Hematopoietic multipotent progenitor cell treated with erythropoietin and hydrocortisone succinate and interleukin-3 and kit ligand, for 6 days (in vitro differentiated cells): ENCODE results near the gene VPS54.
A peak's percentile ranks its signal among the peaks of the same experiment; 100 is the strongest.

Experiments used
- DNase-seq: peaks from one replicate; pipeline ENCODE4 v3.0.0-alpha.2; 2015

VPS54 gene

DNA sequence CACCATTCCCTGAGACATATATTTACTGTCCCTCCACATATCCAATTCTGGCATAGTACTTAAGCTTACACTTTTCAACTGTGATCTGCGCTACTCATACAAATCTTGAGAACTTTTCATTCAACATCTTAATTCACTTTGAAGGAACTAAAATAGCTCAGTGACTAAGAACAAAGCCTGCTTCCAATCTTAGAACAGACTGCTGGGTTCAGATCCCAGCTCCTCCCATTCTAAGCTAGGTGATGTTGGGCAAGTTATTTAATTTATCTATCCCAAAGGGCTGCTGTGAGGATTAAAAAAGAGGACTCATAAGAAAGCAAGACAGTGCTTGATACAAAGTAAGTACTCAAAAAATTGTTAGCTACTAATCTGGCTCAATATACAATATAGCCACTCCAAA lies 119.6 kb downstream of the VPS54 start:
- DNase-seq = no peak

- no peak for DNase-seq
Observed at GRCh38 chr2:63898839-63899238, 120.4 kb downstream of the VPS54 start.

- DNase-seq = no peak
Observed at GRCh38 chr2:63894167-63894566, 125.1 kb downstream of the VPS54 start.

- no peak for DNase-seq
Observed at GRCh38 chr2:63893163-63893562, 126.1 kb downstream of the VPS54 start.

GRCh38 chr2:63891488-63892030 lies 127.7 kb downstream of the VPS54 start:
- DNase-seq = no peak

DNA sequence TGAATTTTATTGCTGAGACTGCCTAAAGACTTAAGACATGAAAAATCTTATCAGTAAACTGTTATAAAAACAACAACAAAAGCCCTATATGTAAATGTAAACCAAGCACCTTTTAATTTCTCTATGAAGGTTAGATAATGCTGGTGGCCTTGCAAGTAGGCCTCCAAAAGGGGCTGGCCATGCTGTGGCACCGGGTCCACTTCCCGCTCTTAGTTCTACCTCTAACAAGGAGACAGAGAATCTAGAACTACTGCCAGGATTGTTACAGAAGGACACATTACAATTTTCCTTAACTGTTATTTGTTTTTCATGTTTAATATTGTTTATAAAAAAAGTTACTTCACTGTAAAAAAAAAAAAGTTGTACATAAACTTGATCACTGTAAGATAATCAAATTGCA lies 128.6 kb downstream of the VPS54 start:
- no peak for DNase-seq

- DNase-seq = peak; percentile 73
Observed at GRCh38 chr2:63888490-63889402, 130.5 kb downstream of the VPS54 start.

GRCh38 chr2:63888053-63888452 lies 131.2 kb downstream of the VPS54 start:
- no peak for DNase-seq

DNA sequence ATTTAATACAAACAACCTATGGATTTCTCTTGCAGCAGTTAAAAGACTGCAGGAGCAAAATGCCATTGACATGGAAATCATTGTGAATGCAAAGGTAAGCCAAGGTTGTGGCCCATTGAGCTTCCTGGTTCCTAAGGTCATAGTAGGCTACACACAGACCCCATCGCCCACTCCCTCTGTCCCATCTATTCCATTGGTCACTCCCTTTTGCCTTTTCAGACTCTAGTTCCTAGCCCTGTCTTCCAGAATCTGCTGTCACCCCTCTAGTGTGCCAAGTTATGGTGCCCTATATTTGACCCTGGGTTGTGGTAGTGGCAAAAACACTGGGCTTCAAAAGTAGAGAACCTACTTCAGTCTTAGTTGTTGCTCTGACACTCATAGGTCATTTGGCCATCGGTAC lies 132.8 kb downstream of the VPS54 start:
- no peak for DNase-seq

DNA sequence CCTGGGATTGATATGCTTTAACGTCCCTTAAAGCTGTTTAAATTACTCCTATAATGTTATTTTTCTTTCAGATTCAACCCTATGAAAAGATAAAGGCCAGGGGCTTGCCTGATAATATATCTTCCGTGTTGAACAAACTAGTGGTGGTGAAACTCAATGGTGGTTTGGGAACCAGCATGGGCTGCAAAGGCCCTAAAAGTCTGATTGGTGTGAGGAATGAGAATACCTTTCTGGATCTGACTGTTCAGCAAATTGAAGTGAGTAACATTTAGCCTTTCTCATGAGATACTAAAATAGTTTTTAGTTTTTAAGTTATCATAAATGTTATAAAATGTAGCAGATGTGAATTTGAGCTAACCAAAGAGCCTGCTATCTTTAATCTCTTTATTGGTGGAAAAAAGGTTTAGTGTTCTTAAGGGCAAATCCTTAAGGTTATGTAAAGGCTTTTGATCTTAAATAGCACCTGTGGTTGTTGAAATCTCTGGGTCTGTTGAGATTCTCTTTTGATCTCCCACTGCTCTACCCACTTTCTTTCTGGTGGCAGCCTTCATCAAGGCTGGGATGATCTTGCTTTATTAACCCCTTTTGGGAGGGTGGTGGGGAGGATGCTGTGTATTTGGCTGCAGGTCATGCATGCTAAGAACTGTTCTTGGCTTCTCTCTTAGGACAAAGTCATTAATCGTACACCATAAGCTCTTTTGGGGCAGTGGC lies 136.7 kb downstream of the VPS54 start:
- no peak for DNase-seq

DNA sequence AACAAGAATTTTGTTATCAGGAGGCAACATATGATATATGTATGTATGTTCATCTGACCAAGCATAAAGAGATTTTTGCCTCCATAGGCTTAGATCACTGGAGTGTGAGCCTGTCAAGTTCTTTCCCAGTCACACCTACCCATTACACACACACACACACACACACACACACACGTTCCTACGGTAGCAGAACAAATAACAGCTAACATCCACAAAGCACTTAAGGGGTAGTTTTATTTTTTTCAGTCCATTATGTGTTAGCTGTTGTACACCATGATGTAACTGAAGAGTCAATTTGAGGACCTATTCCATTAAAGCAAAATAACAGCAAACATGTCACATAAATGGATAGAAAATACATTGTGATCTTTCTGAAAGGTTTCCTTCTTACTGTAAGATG lies 138.0 kb downstream of the VPS54 start:
- no peak for DNase-seq

DNA sequence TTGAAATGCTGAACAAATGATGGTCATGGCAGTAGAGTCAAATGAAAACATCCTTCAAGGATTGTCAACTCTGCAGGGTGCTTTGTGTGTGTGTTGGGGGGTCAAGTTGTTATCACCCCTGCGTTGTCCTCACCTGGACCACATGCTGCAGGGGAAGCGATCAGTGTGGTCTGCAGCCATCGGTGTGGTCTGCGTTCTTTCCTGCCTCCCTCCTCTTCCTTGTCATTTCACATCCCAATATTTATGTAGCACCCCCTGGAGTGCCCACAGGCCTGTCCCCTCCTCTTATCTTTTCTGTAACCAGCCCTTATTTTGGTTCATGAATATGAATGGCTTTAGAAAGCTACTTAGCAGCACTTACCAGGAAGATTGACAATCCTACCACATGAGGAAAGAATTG lies 138.6 kb downstream of the VPS54 start:
- no peak for DNase-seq

- DNase-seq = no peak
Observed at GRCh38 chr2:63879876-63880433, 139.3 kb downstream of the VPS54 start.

- DNase-seq = no peak
Observed at GRCh38 chr2:63878486-63878885, 140.7 kb downstream of the VPS54 start.

DNA sequence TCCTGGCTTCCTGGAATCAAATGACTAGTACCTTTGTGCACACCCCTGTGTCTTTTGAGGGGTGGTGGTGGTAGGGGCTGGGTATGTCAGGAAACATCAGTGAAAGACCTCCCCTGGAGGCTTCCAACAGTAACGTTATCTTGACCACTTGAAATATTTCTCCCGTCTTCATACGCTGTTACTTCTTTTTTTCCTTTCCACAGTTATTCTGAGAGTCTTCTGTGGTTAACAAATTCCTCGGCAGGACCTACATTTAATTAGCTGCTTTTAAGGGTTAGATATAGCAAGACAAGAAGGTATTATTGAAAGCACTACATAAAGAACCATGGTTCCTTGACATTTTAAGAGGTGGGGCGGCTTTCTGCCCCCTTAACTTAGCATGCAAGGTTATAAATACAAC lies 142.9 kb downstream of the VPS54 start:
- no peak for DNase-seq

- no peak for DNase-seq
Observed at GRCh38 chr2:63875559-63876245, 143.5 kb downstream of the VPS54 start.

DNA sequence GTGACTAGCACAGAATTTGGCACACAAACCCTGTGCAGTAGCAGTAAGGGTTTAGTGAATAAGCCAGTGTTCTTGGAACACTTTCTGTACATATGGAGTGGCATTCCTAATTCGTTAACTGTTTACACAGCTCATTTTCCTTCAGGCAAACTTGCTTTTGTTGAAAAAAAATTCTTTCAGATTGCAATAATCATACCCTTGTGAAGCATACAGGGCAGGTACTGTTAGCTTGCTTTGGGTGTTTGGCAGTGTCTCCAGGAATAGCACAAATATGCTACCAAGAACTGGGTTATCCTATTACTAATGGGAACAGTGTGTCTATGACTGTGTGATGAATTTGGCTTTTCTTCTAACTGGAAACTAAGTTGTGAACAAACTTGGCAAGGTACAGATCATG lies 144.1 kb downstream of the VPS54 start:
- no peak for DNase-seq

- no peak for DNase-seq
Observed at GRCh38 chr2:63874204-63875130, 144.8 kb downstream of the VPS54 start.

GRCh38 chr2:63872571-63873328 lies 146.5 kb downstream of the VPS54 start:
- DNase-seq = no peak

- DNase-seq = no peak
Observed at GRCh38 chr2:63871864-63872263, 147.4 kb downstream of the VPS54 start.

DNA sequence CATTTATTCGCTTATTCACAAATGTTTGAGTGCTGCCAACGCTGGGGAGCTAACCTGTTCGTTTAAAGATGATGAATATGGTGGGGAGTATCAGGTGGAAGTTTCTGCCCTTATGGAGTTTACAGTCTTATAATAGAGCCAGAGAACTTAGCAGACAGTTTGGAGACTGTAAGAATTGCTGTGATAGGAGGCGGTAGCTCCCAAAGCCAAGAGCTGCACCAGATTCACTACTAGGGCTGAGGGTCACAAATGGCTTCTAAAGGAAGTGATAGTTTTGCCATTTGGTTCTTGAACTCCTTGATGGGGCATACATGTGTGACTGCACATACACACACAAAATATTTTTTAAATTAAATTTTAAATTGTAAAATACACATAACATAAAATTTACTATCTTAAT lies 148.5 kb downstream of the VPS54 start:
- no peak for DNase-seq
